Spleen (tissue), 7 donors: ENCODE measurements around the gene SHC2.

Experiments used
- CTCF ChIP-seq, 11 experiments: fragments of 200-600 bp in 7 of 11; fragments of 450-650 bp in 4 of 11; sonication (generic) in 4 of 11; IDR thresholded peaks in 8 of 11; conservative IDR thresholded peaks in 3 of 11; 1 replicate in 7 of 11; 2 replicates in 4 of 11; pipeline versions ENCODE4 v1.4.0 to v1.8.0; 2016 to 2021; ENCODE audit warnings: antibody characterized with exemption in 11 of 11, inconsistent platforms in 4 of 11, mild to moderate bottlenecking in 1 of 11
- POLR2A ChIP-seq, 3 donors: fragments of 450-650 bp; IDR thresholded peaks; one replicate each; pipeline ENCODE4 v1.5.1; 2017; ENCODE audit warnings: antibody characterized with exemption in 3 of 3, mild to moderate bottlenecking in 1 of 3
- donor health status: DM: no; HTN: no; CAD: no; lungs with moderate emphysema.
- donor health status: DM: no; HTN: no; CAD: no.
- donor health status: DM: no; HTN: no; CAD: no.

GRCh38 chr19:424546-424945 lies 36.3 kb downstream of the SHC2 start:
- TF ChIP-seq CTCF (IDR thresholded peaks at IDR 0.05 in 8 of 11, conservative IDR thresholded peaks at IDR 0.05 in 3 of 11) (no peak), POLR2A (IDR thresholded peaks at IDR 0.05) (no peak)
